Loucy (cell line): ENCODE data around the gene ASMTL.

ENCODE experiments used
- CTCF ChIP-seq: fragments of 200-600 bp; sonication (generic); conservative IDR thresholded peaks from 2 replicates; pipeline ENCODE4 v1.5.1; 2014; ENCODE audit warnings: mild to moderate bottlenecking, antibody characterized with exemption, low read length
- EZH2phosphoT487 ChIP-seq: fragments of 200-600 bp; IDR thresholded peaks from 2 replicates; pipeline ENCODE4 v1.6.1; 2018; ENCODE audit warnings: antibody characterized with exemption, mild to moderate bottlenecking, moderate library complexity, borderline replicate concordance

DNA sequence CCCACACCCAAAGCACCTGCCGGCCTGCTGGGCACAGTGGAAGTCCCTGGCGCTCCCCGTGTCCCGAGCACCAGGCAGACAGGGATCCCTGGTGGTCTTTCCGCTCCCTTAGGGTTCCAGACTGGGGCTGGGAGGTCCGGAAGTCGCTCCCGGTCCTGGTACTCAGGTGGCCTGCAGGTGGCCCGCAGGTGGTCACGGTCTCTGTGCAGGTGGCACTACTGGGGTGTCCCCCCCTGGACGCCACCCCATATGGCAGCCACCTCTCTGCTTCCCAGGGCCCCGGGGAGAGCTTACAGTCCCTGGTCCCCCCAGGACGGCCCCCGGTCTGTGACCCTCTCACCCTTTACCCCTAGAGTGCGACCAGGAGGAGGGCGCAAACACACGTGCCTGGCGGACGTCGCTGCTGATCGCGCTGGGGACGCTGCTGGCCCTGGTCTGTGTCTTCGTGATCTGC lies 74.4 kb downstream of the ASMTL start:
- TF ChIP-seq CTCF (no peak), EZH2phosphoT487 (no peak)
